ENCODE measurements around the gene ASB18. TPM values are rescaled to one million over a fixed set of nuclear protein-coding genes. Genes with fewer than 3 reads are reported as not detected.
A peak's percentile ranks its signal among the peaks of the same experiment; 100 is the strongest.

The ASB18 gene
- total RNA-seq, 4 donors from 2014 or later, result not detected

GRCh38 chr2:236168110-236169080 lies 95.8 kb downstream of the ASB18 start, which contains the start of gene GBX2:
TSS of gene GBX2 (minus strand) at chr2:236168386. CDS start at chr2:236167971, 415 bp downstream.
- Histone ChIP-seq H3K4me3 (peak within 1 kb of the TSS in 3 of 4 donors; percentile 8 to 42 (median 32)), H3K9me3 (no peaks in the 10 kb centered on the region), H3K36me3 (no peaks in the 10 kb centered on the region), H3K27ac (no peak within 1 kb of the TSS), H3K4me1 (peaks cover 11 to 78% (median 57%) of the 10 kb centered on the region in 4 donors), H3K27me3 (peaks cover 100% of the 10 kb centered on the region)
- in situ Hi-C loops (cut with MboI; ENCODE audit: low pct_ligation_motif_present in 1 of 4, low pct_unique_long_range_greater_than_20kb in 1 of 4, low sequenced_read_pairs in 3 of 4) (no loop called here), intact Hi-C loops (cut with DNase I; ENCODE audit: low total_unique reads) (no loop called here)
- TF ChIP-seq POLR2AphosphoS5 (IDR thresholded peaks at IDR 0.05) (no peak), POLR2A (IDR thresholded peaks at IDR 0.05) (no peak), EP300 (IDR thresholded peaks at IDR 0.05; ENCODE audit: low read depth) (no peak), CTCF (IDR thresholded peaks at IDR 0.05) (no peak)
- 20% methylated on average over 87 of the region's 105 CpGs; no CpG with 5 or more reads in 1 of the 2 donors for WGBS, 2 donors (ENCODE audit: low coverage in 1 of 2)
- DNase-seq, result peak; percentile 28

DNA sequence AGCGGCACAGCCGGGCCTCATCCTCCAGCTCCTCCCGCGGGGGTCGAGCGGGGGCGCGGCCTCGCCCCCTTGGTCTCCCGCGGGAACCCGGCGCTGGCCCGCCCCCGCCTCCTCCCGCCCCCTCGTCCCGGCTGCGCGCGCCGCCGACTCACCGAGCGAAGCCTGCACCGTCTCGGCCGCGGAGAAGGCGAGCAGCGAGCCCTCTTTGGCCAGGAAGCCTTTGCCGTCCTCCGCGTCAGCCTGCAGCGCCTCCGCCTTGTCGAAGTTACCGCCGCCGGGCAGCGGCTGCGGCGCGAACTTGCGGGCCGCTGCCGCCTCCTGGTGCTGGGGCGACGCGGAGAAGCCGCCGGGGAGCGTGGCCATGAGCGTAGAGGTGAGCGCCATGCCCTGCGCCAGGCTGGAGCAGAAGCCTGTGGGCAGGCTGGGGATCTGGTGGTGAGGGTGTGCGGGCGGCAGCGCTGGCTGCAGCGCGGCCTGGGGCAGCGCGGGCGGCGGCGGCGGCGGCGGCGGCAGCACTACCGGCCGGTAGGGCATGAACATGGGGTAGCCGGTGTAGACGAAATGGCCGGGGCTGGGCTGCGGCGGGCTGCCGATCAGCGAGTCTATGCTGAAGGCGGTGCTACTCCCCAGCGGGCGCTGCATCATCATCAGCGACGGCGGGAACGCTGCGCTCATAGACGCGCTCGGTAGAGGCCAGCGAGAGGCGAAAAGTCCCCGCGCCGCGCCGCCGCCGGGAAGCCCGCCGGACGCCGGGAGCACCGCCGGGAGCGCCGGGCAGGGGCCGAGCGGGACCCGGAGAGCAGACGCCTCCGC lies 96.7 kb downstream of the ASB18 start:
- no peak for TF ChIP-seq EP300 (IDR thresholded peaks at IDR 0.05; ENCODE audit: low read depth)
- TF ChIP-seq POLR2A (IDR thresholded peaks at IDR 0.05), result no peak
- peak in 1 of 5 experiments; percentile 17 for TF ChIP-seq CTCF (IDR thresholded peaks at IDR 0.05)
- TF ChIP-seq POLR2AphosphoS5 (IDR thresholded peaks at IDR 0.05), result no peak
- no peaks in the 10 kb centered on the region for H3K9me3 ChIP-seq
- no peak for DNase-seq
- peaks cover 11 to 73% (median 58%) of the 10 kb centered on the region in 4 donors for H3K4me1 ChIP-seq
- peaks cover 100% of the 10 kb centered on the region for H3K27me3 ChIP-seq
- in situ Hi-C loops (cut with MboI; ENCODE audit: low pct_ligation_motif_present in 1 of 4, low pct_unique_long_range_greater_than_20kb in 1 of 4, low sequenced_read_pairs in 3 of 4) (no loop called here), intact Hi-C loops (cut with DNase I; ENCODE audit: low total_unique reads) (no loop called here)
- peak overlapping the region in 3 of 4 donors; percentile 8 to 42 (median 32) for H3K4me3 ChIP-seq
- no peaks in the 10 kb centered on the region for H3K36me3 ChIP-seq
- H3K27ac ChIP-seq, result no peak overlapping the region
- WGBS, 2 donors (ENCODE audit: low coverage in 1 of 2), result 28% methylated on average over 24 of the region's 112 CpGs; no CpG with 5 or more reads in 1 of the 2 donors

- TF ChIP-seq EP300 (IDR thresholded peaks at IDR 0.05; ENCODE audit: low read depth) (no peak), POLR2A (IDR thresholded peaks at IDR 0.05) (no peak), CTCF (IDR thresholded peaks at IDR 0.05) (no peak), POLR2AphosphoS5 (IDR thresholded peaks at IDR 0.05) (no peak)
- H3K27me3 ChIP-seq, result peaks cover 100% of the 10 kb centered on the region
- no peaks in the 10 kb centered on the region for H3K36me3 ChIP-seq
- peak overlapping the region in 3 of 4 donors; percentile 8 to 42 (median 32) for H3K4me3 ChIP-seq
- no peak for DNase-seq
- no peaks in the 10 kb centered on the region for H3K9me3 ChIP-seq
- intact Hi-C loops (cut with DNase I; ENCODE audit: low total_unique reads), result no loop called here
- 5 to 7% methylated on average over 17 to 23 of the region's 29 CpGs for WGBS, 2 donors (ENCODE audit: low coverage in 1 of 2)
- in situ Hi-C loops (cut with MboI; ENCODE audit: low pct_ligation_motif_present in 1 of 4, low pct_unique_long_range_greater_than_20kb in 1 of 4, low sequenced_read_pairs in 3 of 4), result no loop called here
- no peak overlapping the region for H3K27ac ChIP-seq
- peaks cover 11 to 67% (median 56%) of the 10 kb centered on the region in 4 donors for H3K4me1 ChIP-seq
These were observed 97.4 kb downstream of the ASB18 start for GRCh38 chr2:236166796-236167296.

Data from transverse colon (tissue), 4 donors.